H9 (cell line): ENCODE results near the gene NXF2. TPM values are rescaled to one million over a fixed set of nuclear protein-coding genes. Genes with fewer than 3 reads are reported as not detected.

Experiments used
- DNase-seq: peaks from one replicate; pipeline ENCODE4 v3.0.0-alpha.2; 2017
- H2AFZ ChIP-seq: one replicate; pipeline ENCODE4 v1.6.1; 2013; ENCODE audit warnings: mild to moderate bottlenecking, low read length, control low read depth, moderate library complexity
- H2AK5ac ChIP-seq: 2 replicates; pipeline ENCODE4 v1.6.1; 2013; ENCODE audit warnings: low read length, control low read depth, mixed read lengths; ENCODE audit not compliant: insufficient read length
- H2BK120ac ChIP-seq: one replicate; pipeline ENCODE4 v1.6.1; 2013; ENCODE audit warnings: low read depth, mild to moderate bottlenecking, low read length, control low read depth, inconsistent platforms; ENCODE audit not compliant: poor library complexity, severe bottlenecking
- H2BK12ac ChIP-seq: 2 replicates; pipeline ENCODE4 v1.6.1; 2013; ENCODE audit warnings: low read length, control low read depth, mixed read lengths, low read depth; ENCODE audit not compliant: insufficient read length
- H2BK15ac ChIP-seq: 2 replicates; pipeline ENCODE4 v1.6.1; 2013; ENCODE audit warnings: low read depth, low read length, control low read depth
- H2BK20ac ChIP-seq: one replicate; pipeline ENCODE4 v1.6.1; 2013; ENCODE audit warnings: low read depth, mild to moderate bottlenecking, low read length, control low read depth, inconsistent platforms; ENCODE audit not compliant: poor library complexity, severe bottlenecking
- H2BK5ac ChIP-seq: 2 replicates; pipeline ENCODE4 v1.6.1; 2013; ENCODE audit warnings: low read length, control low read depth, mixed read lengths; ENCODE audit not compliant: insufficient read length
- H3K14ac ChIP-seq: 2 replicates; pipeline ENCODE4 v1.6.1; 2013; ENCODE audit warnings: low read length, control low read depth; ENCODE audit not compliant: insufficient read depth
- H3K18ac ChIP-seq: 2 replicates; pipeline ENCODE4 v1.6.1; 2013; ENCODE audit warnings: low read depth, mild to moderate bottlenecking, mixed read lengths, low read length, control low read depth; ENCODE audit not compliant: insufficient read length
- H3K23ac ChIP-seq: 2 replicates; pipeline ENCODE4 v1.6.1; 2013; ENCODE audit warnings: low read length, control low read depth, mixed read lengths, low read depth; ENCODE audit not compliant: insufficient read length
- H3K23me2 ChIP-seq: 2 replicates; pipeline ENCODE4 v1.6.1; 2013; ENCODE audit warnings: low read depth, mild to moderate bottlenecking, mixed read lengths, low read length, control low read depth; ENCODE audit not compliant: insufficient read length, poor library complexity, severe bottlenecking
- H3K27ac ChIP-seq: 2 replicates; pipeline ENCODE4 v1.5.1; 2013; ENCODE audit warnings: low read length, control low read depth, mixed read lengths, low read depth; ENCODE audit not compliant: insufficient read length
- H3K27me3 ChIP-seq: 2 replicates; pipeline ENCODE4 v1.6.1; 2013; ENCODE audit warnings: low read length, control low read depth, inconsistent platforms; ENCODE audit not compliant: insufficient read depth
- H3K4ac ChIP-seq: 2 replicates; pipeline ENCODE4 v1.6.1; 2013; ENCODE audit warnings: low read depth, mild to moderate bottlenecking, control low read depth, inconsistent platforms, low read length, moderate library complexity
- H3K4me1 ChIP-seq: 2 replicates; pipeline ENCODE4 v1.6.1; 2013; ENCODE audit warnings: low read length, control low read depth, inconsistent platforms; ENCODE audit not compliant: insufficient read depth
- H3K4me2 ChIP-seq: 2 replicates; pipeline ENCODE4 v1.6.1; 2013; ENCODE audit warnings: low read length, control low read depth, mixed read lengths; ENCODE audit not compliant: insufficient read length, insufficient read depth
- H3K56ac ChIP-seq: 2 replicates; pipeline ENCODE4 v1.6.1; 2013; ENCODE audit warnings: low read depth, mild to moderate bottlenecking, mixed read lengths, low read length, control low read depth; ENCODE audit not compliant: insufficient read length
- H3K79me1 ChIP-seq: 2 replicates; pipeline ENCODE4 v1.6.1; 2013; ENCODE audit warnings: low read depth, mild to moderate bottlenecking, moderate library complexity, low read length, control low read depth, inconsistent platforms; ENCODE audit not compliant: insufficient read depth, poor library complexity, severe bottlenecking
- H3K79me2 ChIP-seq: 2 replicates; pipeline ENCODE4 v1.6.1; 2013; ENCODE audit warnings: low read length, control low read depth, inconsistent platforms; ENCODE audit not compliant: insufficient read depth
- H3K9ac ChIP-seq: 2 replicates; pipeline ENCODE4 v1.6.1; 2013; ENCODE audit warnings: low read length, control low read depth, mixed read lengths; ENCODE audit not compliant: insufficient read length; ENCODE audit errors: extremely low read depth
- H3K9me3 ChIP-seq: one replicate; pipeline ENCODE4 v1.6.1; 2013; ENCODE audit warnings: low read depth, low read length, inconsistent platforms; ENCODE audit not compliant: control insufficient read depth
- H3T11ph ChIP-seq: one replicate; pipeline ENCODE4 v1.6.1; 2013; ENCODE audit warnings: mild to moderate bottlenecking, low read length, control low read depth, inconsistent platforms
- H4K20me1 ChIP-seq: one replicate; pipeline ENCODE4 v1.6.1; 2013; ENCODE audit not compliant: control insufficient read depth, insufficient read length, insufficient read depth
- H4K5ac ChIP-seq: 2 replicates; pipeline ENCODE4 v1.6.1; 2013; ENCODE audit warnings: low read depth, mild to moderate bottlenecking, mixed read lengths, low read length, control low read depth; ENCODE audit not compliant: insufficient read length
- H4K8ac ChIP-seq: replicated peaks from 2 replicates; pipeline ENCODE4 v1.6.1; 2013; ENCODE audit warnings: low read length, control low read depth, mixed read lengths, low read depth; ENCODE audit not compliant: insufficient read length
- H4K91ac ChIP-seq: 2 replicates; pipeline ENCODE4 v1.6.1; 2013; ENCODE audit warnings: low read depth, mild to moderate bottlenecking, moderate library complexity, mixed read lengths, low read length, control low read depth; ENCODE audit not compliant: insufficient read length
- H3K27ac Mint-ChIP-seq, 3 experiments: 2 replicates in 2 of 3; 3 replicates in 1 of 3; pipeline ENCODE4 v1.8.0; 2020 to 2021; ENCODE audit warnings: mixed read lengths in 3 of 3, mild to moderate bottlenecking in 1 of 3, moderate library complexity in 1 of 3
- H3K27me3 Mint-ChIP-seq: 2 replicates; pipeline ENCODE4 v1.8.0; 2021; ENCODE audit warnings: low read depth, mild to moderate bottlenecking, moderate library complexity, mixed read lengths
- H3K36me3 Mint-ChIP-seq, 3 experiments: 2 replicates in 2 of 3; 3 replicates in 1 of 3; pipeline ENCODE4 v1.8.0; 2020 to 2021; ENCODE audit warnings: low read depth in 3 of 3, mixed read lengths in 3 of 3; ENCODE audit not compliant: insufficient read depth in 1 of 3
- H3K4me1 Mint-ChIP-seq, 2 experiments: 2 replicates each; pipeline ENCODE4 v1.8.0; 2020; ENCODE audit warnings: mixed read lengths in 2 of 2
- H3K4me3 Mint-ChIP-seq, 2 experiments: 2 replicates in 1 of 2; 3 replicates in 1 of 2; pipeline ENCODE4 v1.8.0; 2020 to 2021; ENCODE audit warnings: mild to moderate bottlenecking in 2 of 2, mixed read lengths in 2 of 2, moderate library complexity in 1 of 2
- H3K9me3 Mint-ChIP-seq, 2 experiments: 2 replicates in 1 of 2; 3 replicates in 1 of 2; pipeline ENCODE4 v1.8.0; 2020; ENCODE audit warnings: mild to moderate bottlenecking in 2 of 2, mixed read lengths in 2 of 2, moderate library complexity in 1 of 2
- WGBS: extraction: QIAGEN DNeasy Blood & Tissue Kit; methylation state at CpG from one replicate; pipeline ENCODE4 v1.1.7; 2013; ENCODE audit warnings: missing lambda C conversion rate, low lambda C conversion rate, mixed read lengths; ENCODE audit not compliant: insufficient read length; ENCODE audit errors: extremely low coverage; 5-methylcytosine and 5-hydroxymethylcytosine counted together
- total RNA-seq: library from RNA; stranded (reverse); gene quantifications from 2 replicates; pipeline ENCODE4 v1.2.1, GENCODE V29; 2021
- TF ChIP-seq, protein P1 (sequence below): fragments of 200-600 bp; sonication (generic); conservative IDR thresholded peaks from 3 replicates; pipeline ENCODE4 v1.8.0; 2021; ENCODE audit warnings: antibody characterized with exemption, mild to moderate bottlenecking

NXF2 gene
- total RNA-seq, 1 experiment from 2014 or later, result not detected

DNA sequence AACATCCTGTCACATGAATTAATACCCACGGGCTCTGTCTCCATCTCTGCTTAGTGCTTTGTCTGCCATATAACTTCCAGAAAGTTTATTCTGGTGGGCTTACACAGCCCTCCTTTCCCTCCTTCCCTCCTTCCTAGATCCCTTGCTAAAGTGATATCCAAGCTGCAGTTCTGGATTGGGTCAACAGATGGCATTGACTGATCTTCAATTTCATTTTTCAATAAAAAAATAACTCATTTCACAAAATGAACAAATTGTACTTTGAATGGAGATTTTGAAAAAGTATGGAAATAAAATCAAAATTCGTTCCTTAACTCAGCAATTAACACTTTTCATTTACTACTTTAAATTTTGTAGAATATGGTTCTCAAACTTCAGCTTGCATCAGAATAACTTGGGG, 94.9 kb downstream of the NXF2 start:
- no peak overlapping the region for H3K18ac ChIP-seq
- no peak overlapping the region for H3K56ac ChIP-seq
- H4K8ac ChIP-seq, result no peak overlapping the region
- H3K14ac ChIP-seq, result no peak overlapping the region
- Mint-ChIP-seq H3K9me3 (peaks cover 44 to 68% of the 10 kb centered on the region in 2 experiments), H3K36me3 (peaks cover 0 to 4% (median 3%) of the 10 kb centered on the region in 3 experiments; a peak in 3 of 7 replicates), H3K4me1 (no peaks in the 10 kb centered on the region), H3K27ac (no peak overlapping the region), H3K4me3 (no peak overlapping the region; a peak in 1 of 5 replicates), H3K27me3 (no peaks in the 10 kb centered on the region; the same call in 1 of the 2 replicates)
- H2BK20ac ChIP-seq, result no peak overlapping the region
- TF ChIP-seq, protein P1, sequence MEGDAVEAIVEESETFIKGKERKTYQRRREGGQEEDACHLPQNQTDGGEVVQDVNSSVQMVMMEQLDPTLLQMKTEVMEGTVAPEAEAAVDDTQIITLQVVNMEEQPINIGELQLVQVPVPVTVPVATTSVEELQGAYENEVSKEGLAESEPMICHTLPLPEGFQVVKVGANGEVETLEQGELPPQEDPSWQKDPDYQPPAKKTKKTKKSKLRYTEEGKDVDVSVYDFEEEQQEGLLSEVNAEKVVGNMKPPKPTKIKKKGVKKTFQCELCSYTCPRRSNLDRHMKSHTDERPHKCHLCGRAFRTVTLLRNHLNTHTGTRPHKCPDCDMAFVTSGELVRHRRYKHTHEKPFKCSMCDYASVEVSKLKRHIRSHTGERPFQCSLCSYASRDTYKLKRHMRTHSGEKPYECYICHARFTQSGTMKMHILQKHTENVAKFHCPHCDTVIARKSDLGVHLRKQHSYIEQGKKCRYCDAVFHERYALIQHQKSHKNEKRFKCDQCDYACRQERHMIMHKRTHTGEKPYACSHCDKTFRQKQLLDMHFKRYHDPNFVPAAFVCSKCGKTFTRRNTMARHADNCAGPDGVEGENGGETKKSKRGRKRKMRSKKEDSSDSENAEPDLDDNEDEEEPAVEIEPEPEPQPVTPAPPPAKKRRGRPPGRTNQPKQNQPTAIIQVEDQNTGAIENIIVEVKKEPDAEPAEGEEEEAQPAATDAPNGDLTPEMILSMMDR, result no peak; the same call in 2 of the 3 replicates
- H3K9me3 ChIP-seq, result peaks cover 45% of the 10 kb centered on the region
- no peaks in the 10 kb centered on the region for H4K20me1 ChIP-seq
- no peaks in the 10 kb centered on the region for H3K27me3 ChIP-seq
- H2AK5ac ChIP-seq, result no peak overlapping the region
- H3K27ac ChIP-seq, result no peak overlapping the region
- no peak overlapping the region for H3K23ac ChIP-seq
- no CpG with 5 or more reads among the region's 2 CpGs for WGBS
- no peak overlapping the region for H4K91ac ChIP-seq
- DNase-seq, result no peak
- H3K4me1 ChIP-seq, result no peaks in the 10 kb centered on the region
- no peak overlapping the region for H2BK120ac ChIP-seq
- no peak overlapping the region for H2BK15ac ChIP-seq
- H3K79me1 ChIP-seq, result no peaks in the 10 kb centered on the region
- no peak overlapping the region for H4K5ac ChIP-seq
- no peak overlapping the region for H3K9ac ChIP-seq
- H2AFZ ChIP-seq, result no peak overlapping the region
- H3K23me2 ChIP-seq, result no peaks in the 10 kb centered on the region
- H3K79me2 ChIP-seq, result no peaks in the 10 kb centered on the region
- no peak overlapping the region for H3K4me2 ChIP-seq
- H2BK5ac ChIP-seq, result no peak overlapping the region
- H3T11ph ChIP-seq, result no peak overlapping the region
- no peak overlapping the region for H3K4ac ChIP-seq
- no peak overlapping the region for H2BK12ac ChIP-seq
